ENCODE data around the gene CCM2L.

- TF ChIP-seq CTCF (IDR thresholded peaks at IDR 0.05; ENCODE audit: borderline replicate concordance, extremely low read depth, low read length, poor library complexity, severe bottlenecking) (no peak), EZH2 (IDR thresholded peaks at IDR 0.05; ENCODE audit: borderline replicate concordance, low read depth, low read length, severe bottlenecking) (no peak)
Measured at GRCh38 chr20:32068174-32068573, 57.9 kb downstream of the CCM2L start.
